ENCODE data around the gene POU5F1.
"Not testable (repeated sequence)": the region's sequence is repeated elsewhere in the genome, so short reads cannot be mapped to it uniquely, and the experiment has no call there.

Gene POU5F1

GRCh38 chr6:31197559-31198305, 27.2 kb upstream of the POU5F1 start:
- ChIA-PET POLR2A (interaction anchor here (0.6 to 1.3 kb wide), 4 partner anchors 42 to 536 kb away, joined by 3 read pairs; no protein-coding TSS in a partner anchor), CTCF (interaction anchor here (0.6 to 5.0 kb wide), 12 partner anchors 54 to 200 kb away, joined by 3 to 34 read pairs (median 6); no protein-coding TSS in a partner anchor)
- under 1% methylated on average over 39 of the region's 45 CpGs for WGBS (ENCODE audit: insufficient coverage)
- no peaks in the 10 kb centered on the region for H3K9me3 ChIP-seq (ENCODE audit: control extremely low read depth in 1 of 5, control insufficient read depth in 4 of 5, insufficient read depth in 2 of 5, low read depth in 1 of 5, low read length in 4 of 5)
- H3K4me1 ChIP-seq (ENCODE audit: control extremely low read depth in 1 of 4, control insufficient read depth in 4 of 4, insufficient read depth in 4 of 4, low read length in 3 of 4), result peaks cover 5 to 47% (median 28%) of the 10 kb centered on the region in 4 experiments
- H3K36me3 ChIP-seq (ENCODE audit: control insufficient read depth in 4 of 4, insufficient read depth in 4 of 4, low read length in 3 of 4), result peaks cover 0 to 7% (median 2%) of the 10 kb centered on the region in 4 experiments
- H3K27me3 ChIP-seq (replicated peaks in 2 of 5; ENCODE audit: control insufficient read depth in 4 of 5, insufficient read depth in 5 of 5, low read length in 4 of 5), result no peaks in the 10 kb centered on the region
- DNase-seq, result peak; percentile 95 to 99 (median 98)
- H3K4me3 ChIP-seq (ENCODE audit: control insufficient read depth in 1 of 7, extremely low read depth in 1 of 7, insufficient read depth in 4 of 7, low read depth in 2 of 7, low read length in 6 of 7), result peak overlapping the region; percentile 71 to 98 (median 84)
- H3K27ac ChIP-seq (ENCODE audit: insufficient read depth in 1 of 2, low read depth in 1 of 2, low read length in 2 of 2, poor library complexity in 1 of 2, severe bottlenecking in 2 of 2), result peak overlapping the region; percentile 95 to 98

DNA sequence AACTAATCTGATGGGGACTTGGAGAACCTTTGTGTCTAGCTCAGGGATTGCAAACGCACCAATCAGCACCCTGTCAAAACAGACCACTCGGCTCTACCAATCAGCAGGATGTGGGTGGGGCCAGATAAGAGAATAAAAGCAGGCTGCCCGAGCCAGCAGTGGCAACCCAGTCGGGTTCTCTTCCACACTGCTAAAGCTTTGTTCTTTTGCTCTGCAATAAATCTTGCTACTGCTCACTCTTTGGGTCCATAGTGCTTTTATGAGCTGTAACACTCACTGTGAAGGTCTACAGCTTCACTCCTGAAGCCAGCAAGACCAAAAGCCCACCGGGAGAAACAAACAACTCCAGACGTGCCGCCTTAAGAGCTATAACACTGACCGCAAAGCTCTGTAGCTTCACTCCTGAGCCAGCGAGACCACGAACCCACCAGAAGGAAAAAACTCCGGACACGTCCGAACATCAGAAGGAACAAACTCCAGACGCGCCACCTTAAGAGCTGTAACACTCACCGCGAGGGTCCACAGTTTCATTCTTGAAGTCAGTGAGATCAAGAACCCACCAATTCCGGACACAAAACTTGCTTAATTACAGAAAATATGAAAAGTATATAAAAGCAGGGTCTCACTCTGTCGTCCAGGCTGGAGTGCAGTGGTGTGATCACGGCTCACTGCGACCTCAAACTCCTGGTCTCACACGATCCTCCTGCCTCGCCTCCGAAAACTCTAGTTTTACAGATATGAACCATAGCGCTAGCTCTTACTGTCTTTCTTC, 26.0 kb upstream of the POU5F1 start:
- peaks cover 5 to 37% (median 16%) of the 10 kb centered on the region in 4 experiments for H3K4me1 ChIP-seq (ENCODE audit: control extremely low read depth in 1 of 4, control insufficient read depth in 4 of 4, insufficient read depth in 4 of 4, low read length in 3 of 4)
- not testable (repeated sequence) for DNase-seq; H3K27me3 ChIP-seq (replicated peaks in 2 of 5; ENCODE audit: control insufficient read depth in 4 of 5, insufficient read depth in 5 of 5, low read length in 4 of 5); H3K9me3 ChIP-seq (ENCODE audit: control extremely low read depth in 1 of 5, control insufficient read depth in 4 of 5, insufficient read depth in 2 of 5, low read depth in 1 of 5, low read length in 4 of 5); H3K36me3 ChIP-seq (ENCODE audit: control insufficient read depth in 4 of 4, insufficient read depth in 4 of 4, low read length in 3 of 4); H3K27ac ChIP-seq (ENCODE audit: insufficient read depth in 1 of 2, low read depth in 1 of 2, low read length in 2 of 2, poor library complexity in 1 of 2, severe bottlenecking in 2 of 2)
- POLR2A ChIA-PET, result interaction anchor here (0.7 to 1.4 kb wide), 2 partner anchors 156 to 303 kb away, joined by 3 to 4 read pairs; no protein-coding TSS in a partner anchor
- H3K4me3 ChIP-seq (ENCODE audit: control insufficient read depth in 1 of 7, extremely low read depth in 1 of 7, insufficient read depth in 4 of 7, low read depth in 2 of 7, low read length in 6 of 7), result peak overlapping the region in 5 of 7 experiments; percentile 44 to 95 (median 82)
- WGBS (ENCODE audit: insufficient coverage), result 67% methylated on average over 9 of the region's 25 CpGs
- CTCF ChIA-PET, result interaction anchor here (0.7 to 5.9 kb wide), 22 partner anchors 11 to 246 kb away, joined by 3 to 34 read pairs (median 4); no protein-coding TSS in a partner anchor

GRCh38 chr6:31195308-31195979, 25.0 kb upstream of the POU5F1 start:
- ChIA-PET POLR2A (interaction anchor here (1.4 kb wide), 1 partner anchor 157 kb away, joined by 4 read pairs; no protein-coding TSS in a partner anchor), CTCF (interaction anchor here (0.9 to 5.9 kb wide), 12 partner anchors 29 to 181 kb away, joined by 3 to 34 read pairs (median 4); no protein-coding TSS in a partner anchor)
- H3K36me3 ChIP-seq (ENCODE audit: control insufficient read depth in 4 of 4, insufficient read depth in 4 of 4, low read length in 3 of 4); H3K9me3 ChIP-seq (ENCODE audit: control extremely low read depth in 1 of 5, control insufficient read depth in 4 of 5, insufficient read depth in 2 of 5, low read depth in 1 of 5, low read length in 4 of 5); H3K27me3 ChIP-seq (replicated peaks in 2 of 5; ENCODE audit: control insufficient read depth in 4 of 5, insufficient read depth in 5 of 5, low read length in 4 of 5); H3K4me3 ChIP-seq (ENCODE audit: control insufficient read depth in 1 of 7, extremely low read depth in 1 of 7, insufficient read depth in 4 of 7, low read depth in 2 of 7, low read length in 6 of 7); H3K27ac ChIP-seq (ENCODE audit: insufficient read depth in 1 of 2, low read depth in 1 of 2, low read length in 2 of 2, poor library complexity in 1 of 2, severe bottlenecking in 2 of 2); DNase-seq: not testable (repeated sequence)
- WGBS (ENCODE audit: insufficient coverage), result 95% methylated on average over 25 of the region's 41 CpGs
- peaks cover 5 to 33% (median 14%) of the 10 kb centered on the region in 4 experiments for H3K4me1 ChIP-seq (ENCODE audit: control extremely low read depth in 1 of 4, control insufficient read depth in 4 of 4, insufficient read depth in 4 of 4, low read length in 3 of 4)

GRCh38 chr6:31194061-31194834, 23.8 kb upstream of the POU5F1 start:
- Histone ChIP-seq H3K4me1 (ENCODE audit: control extremely low read depth in 1 of 4, control insufficient read depth in 4 of 4, insufficient read depth in 4 of 4, low read length in 3 of 4) (peaks cover 5 to 21% (median 7%) of the 10 kb centered on the region in 4 experiments), H3K27ac (ENCODE audit: insufficient read depth in 1 of 2, low read depth in 1 of 2, low read length in 2 of 2, poor library complexity in 1 of 2, severe bottlenecking in 2 of 2) (no peak overlapping the region), H3K27me3 (replicated peaks in 2 of 5; ENCODE audit: control insufficient read depth in 4 of 5, insufficient read depth in 5 of 5, low read length in 4 of 5) (no peaks in the 10 kb centered on the region), H3K9me3 (ENCODE audit: control extremely low read depth in 1 of 5, control insufficient read depth in 4 of 5, insufficient read depth in 2 of 5, low read depth in 1 of 5, low read length in 4 of 5) (no peaks in the 10 kb centered on the region), H3K36me3 (ENCODE audit: control insufficient read depth in 4 of 4, insufficient read depth in 4 of 4, low read length in 3 of 4) (peaks cover 0 to 4% (median 2%) of the 10 kb centered on the region in 4 experiments), H3K4me3 (ENCODE audit: control insufficient read depth in 1 of 7, extremely low read depth in 1 of 7, insufficient read depth in 4 of 7, low read depth in 2 of 7, low read length in 6 of 7) (no peak overlapping the region)
- CTCF ChIA-PET, result interaction anchor here (0.8 to 5.9 kb wide), 15 partner anchors 28 to 280 kb away, joined by 3 to 28 read pairs (median 3); partner anchors contain the start of genes TCF19 and VARS2
- WGBS (ENCODE audit: insufficient coverage), result 100% methylated on average over 1 of the region's 6 CpGs
- POLR2A ChIA-PET, result no interaction called here
- DNase-seq, result no peak

DNA sequence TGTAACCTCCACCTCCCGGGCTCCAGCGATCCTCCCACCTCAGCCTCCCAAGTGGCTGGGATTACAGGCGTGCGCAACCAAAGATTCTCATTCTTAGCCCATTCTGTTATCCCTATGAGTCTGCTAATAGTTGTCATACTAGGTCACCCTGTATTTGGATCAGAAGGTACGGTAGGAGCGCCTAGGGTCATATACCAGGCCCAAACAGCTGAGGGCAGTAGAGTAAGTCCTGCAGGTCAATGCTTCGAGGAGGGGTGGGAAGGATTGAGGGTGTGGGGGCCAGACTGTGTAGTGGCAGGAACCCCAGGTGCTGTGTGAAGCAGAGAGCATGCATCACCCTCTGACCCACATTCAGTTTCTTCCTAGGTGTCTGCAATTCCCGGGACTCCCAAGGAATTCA, 22.7 kb upstream of the POU5F1 start:
- no peaks in the 10 kb centered on the region for H3K9me3 ChIP-seq (ENCODE audit: control extremely low read depth in 1 of 5, control insufficient read depth in 4 of 5, insufficient read depth in 2 of 5, low read depth in 1 of 5, low read length in 4 of 5)
- H3K4me3 ChIP-seq (ENCODE audit: control insufficient read depth in 1 of 7, extremely low read depth in 1 of 7, insufficient read depth in 4 of 7, low read depth in 2 of 7, low read length in 6 of 7), result no peak overlapping the region
- WGBS (ENCODE audit: insufficient coverage), result 72% methylated on average over 6 of the region's 8 CpGs
- H3K36me3 ChIP-seq (ENCODE audit: control insufficient read depth in 4 of 4, insufficient read depth in 4 of 4, low read length in 3 of 4), result peaks cover 0 to 4% (median 2%) of the 10 kb centered on the region in 4 experiments
- peak in 1 of 3 donors; percentile 26 for DNase-seq
- POLR2A ChIA-PET, result interaction anchor here (0.9 kb wide), 1 partner anchor 249 kb away, joined by 4 read pairs; no protein-coding TSS in a partner anchor
- CTCF ChIA-PET, result interaction anchor here (0.9 to 5.9 kb wide), 6 partner anchors 34 to 183 kb away, joined by 3 to 31 read pairs (median 18); partner anchors contain the start of gene PSORS1C2
- no peaks in the 10 kb centered on the region for H3K27me3 ChIP-seq (replicated peaks in 2 of 5; ENCODE audit: control insufficient read depth in 4 of 5, insufficient read depth in 5 of 5, low read length in 4 of 5)
- H3K4me1 ChIP-seq (ENCODE audit: control extremely low read depth in 1 of 4, control insufficient read depth in 4 of 4, insufficient read depth in 4 of 4, low read length in 3 of 4), result peaks cover 0 to 16% (median 4%) of the 10 kb centered on the region in 4 experiments
- H3K27ac ChIP-seq (ENCODE audit: insufficient read depth in 1 of 2, low read depth in 1 of 2, low read length in 2 of 2, poor library complexity in 1 of 2, severe bottlenecking in 2 of 2), result no peak overlapping the region
